Measurements from ENCODE around the gene RHEX. TPM values are rescaled to one million over a fixed set of nuclear protein-coding genes. Genes with fewer than 3 reads are reported as not detected.
"Not testable (repeated sequence)": the region's sequence is repeated elsewhere in the genome, so short reads cannot be mapped to it uniquely, and the experiment has no call there.

The RHEX gene
- polyA plus RNA-seq (ENCODE audit: insufficient read length in 3 of 3): 1 to 10 TPM; 1.6 to 3.4 (median 3.0) TPM

GRCh38 chr1:206052919-206053610 is at the start of gene RHEX:
RHEX (plus strand) TSS chr1:206053173; CDS start chr1:206097829, 44,656 bp downstream.
- DNase-seq (ENCODE audit: low read depth in 3 of 3, low spot score in 2 of 3): not testable (repeated sequence)

- DNase-seq (ENCODE audit: low read depth in 3 of 3, low spot score in 2 of 3): no peak
Measured at GRCh38 chr1:206003854-206004800, 48.8 kb upstream of the RHEX start.

GRCh38 chr1:206004826-206005225 is 48.1 kb upstream of the RHEX start:
- no peak for DNase-seq (ENCODE audit: low read depth in 3 of 3, low spot score in 2 of 3)

GRCh38 chr1:206005234-206005633 is 47.7 kb upstream of the RHEX start:
- DNase-seq (ENCODE audit: low read depth in 3 of 3, low spot score in 2 of 3): no peak

- DNase-seq (ENCODE audit: low read depth in 3 of 3, low spot score in 2 of 3): no peak
Measured at GRCh38 chr1:206005778-206006180, 47.2 kb upstream of the RHEX start.

- DNase-seq (ENCODE audit: low read depth in 3 of 3, low spot score in 2 of 3): no peak
Measured at GRCh38 chr1:206006946-206007345, 46.0 kb upstream of the RHEX start.

- no peak for DNase-seq (ENCODE audit: low read depth in 3 of 3, low spot score in 2 of 3)
Measured at GRCh38 chr1:206010060-206010459, 42.9 kb upstream of the RHEX start.

- DNase-seq (ENCODE audit: low read depth in 3 of 3, low spot score in 2 of 3): no peak
Measured at GRCh38 chr1:206011057-206011456, 41.9 kb upstream of the RHEX start.

GRCh38 chr1:206012086-206012859 is 40.7 kb upstream of the RHEX start:
- DNase-seq (ENCODE audit: low read depth in 3 of 3, low spot score in 2 of 3): no peak

GRCh38 chr1:206013026-206013795 is 39.8 kb upstream of the RHEX start:
- no peak for DNase-seq (ENCODE audit: low read depth in 3 of 3, low spot score in 2 of 3)

- no peak for DNase-seq (ENCODE audit: low read depth in 3 of 3, low spot score in 2 of 3)
Measured at GRCh38 chr1:206014601-206015000, 38.4 kb upstream of the RHEX start.

- DNase-seq (ENCODE audit: low read depth in 3 of 3, low spot score in 2 of 3): no peak
Measured at GRCh38 chr1:206015071-206015470, 37.9 kb upstream of the RHEX start.

GRCh38 chr1:206020393-206021007 is 32.5 kb upstream of the RHEX start:
- DNase-seq (ENCODE audit: low read depth in 3 of 3, low spot score in 2 of 3): no peak

- no peak for DNase-seq (ENCODE audit: low read depth in 3 of 3, low spot score in 2 of 3)
Measured at GRCh38 chr1:206021008-206021625, 31.9 kb upstream of the RHEX start.

- DNase-seq (ENCODE audit: low read depth in 3 of 3, low spot score in 2 of 3): no peak
Measured at GRCh38 chr1:206021626-206022365, 31.2 kb upstream of the RHEX start.

GRCh38 chr1:206022766-206023165 is 30.2 kb upstream of the RHEX start:
- DNase-seq (ENCODE audit: low read depth in 3 of 3, low spot score in 2 of 3): no peak

- no peak for DNase-seq (ENCODE audit: low read depth in 3 of 3, low spot score in 2 of 3)
Measured at GRCh38 chr1:206023695-206024094, 29.3 kb upstream of the RHEX start, which contains the start of gene CTSE. CTSE (minus strand) TSS chr1:206023895; CDS start chr1:206023791, 104 bp downstream.

GRCh38 chr1:206025283-206025820 is 27.6 kb upstream of the RHEX start:
- DNase-seq (ENCODE audit: low read depth in 3 of 3, low spot score in 2 of 3): no peak
